ENCODE results near the gene PRAF2. TPM values are rescaled to one million over a fixed set of nuclear protein-coding genes. Genes with fewer than 3 reads are reported as not detected.

The PRAF2 gene
- total and polyA plus RNA-seq, 2 of the 13 experiments (the other 11 are each of a cell fraction or from before 2014, with no cell fraction given), result 0.33 to 2.6 TPM

DNA sequence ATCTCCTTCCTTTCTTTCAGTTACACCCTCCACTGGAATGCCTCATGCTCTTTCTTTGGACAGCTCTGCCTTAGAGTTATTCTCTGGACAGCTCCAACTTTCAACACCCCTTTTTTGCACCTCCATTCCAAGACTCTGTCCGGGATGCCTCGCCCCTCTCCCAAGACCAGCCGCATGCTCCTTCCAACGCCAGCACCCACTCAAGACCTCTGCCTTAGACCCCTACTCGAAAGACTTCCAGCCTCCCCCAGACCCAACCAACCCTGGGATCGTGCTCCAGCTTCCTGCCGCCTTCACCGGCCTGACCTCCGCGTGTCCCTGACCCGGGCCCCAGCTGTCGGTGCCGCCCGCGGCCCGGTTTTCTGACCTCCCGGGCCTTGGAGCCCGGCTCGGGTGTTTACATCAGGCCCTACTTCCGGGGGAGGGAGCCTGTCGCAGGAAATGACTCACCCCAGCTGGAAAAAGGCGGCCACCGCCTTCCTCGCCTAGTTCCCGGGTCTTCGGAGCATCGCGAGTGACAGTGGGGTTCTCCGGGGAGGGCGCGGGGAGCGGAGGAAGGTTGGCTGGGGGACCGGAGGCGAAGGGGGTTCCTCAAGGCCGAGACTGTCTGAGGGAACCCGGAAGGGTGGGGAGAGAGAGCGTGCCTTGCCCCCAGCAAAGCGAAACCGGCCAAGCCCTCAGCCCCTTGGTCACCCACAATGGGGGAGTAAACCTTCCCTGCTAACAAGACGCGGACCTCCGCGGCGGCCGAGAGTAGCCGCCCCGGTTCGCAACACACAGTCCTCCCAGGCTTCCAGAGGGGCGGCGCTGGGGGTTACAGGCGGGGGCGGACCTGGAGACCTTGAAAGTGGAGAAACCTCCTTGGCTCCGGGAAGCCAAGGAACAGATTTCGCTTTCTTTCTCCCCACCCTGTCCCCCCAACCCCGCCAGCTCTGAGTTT, 6.0 kb upstream of the PRAF2 start, which contains the start of gene WDR45 (continued):
- TF ChIP-seq, protein P1, sequence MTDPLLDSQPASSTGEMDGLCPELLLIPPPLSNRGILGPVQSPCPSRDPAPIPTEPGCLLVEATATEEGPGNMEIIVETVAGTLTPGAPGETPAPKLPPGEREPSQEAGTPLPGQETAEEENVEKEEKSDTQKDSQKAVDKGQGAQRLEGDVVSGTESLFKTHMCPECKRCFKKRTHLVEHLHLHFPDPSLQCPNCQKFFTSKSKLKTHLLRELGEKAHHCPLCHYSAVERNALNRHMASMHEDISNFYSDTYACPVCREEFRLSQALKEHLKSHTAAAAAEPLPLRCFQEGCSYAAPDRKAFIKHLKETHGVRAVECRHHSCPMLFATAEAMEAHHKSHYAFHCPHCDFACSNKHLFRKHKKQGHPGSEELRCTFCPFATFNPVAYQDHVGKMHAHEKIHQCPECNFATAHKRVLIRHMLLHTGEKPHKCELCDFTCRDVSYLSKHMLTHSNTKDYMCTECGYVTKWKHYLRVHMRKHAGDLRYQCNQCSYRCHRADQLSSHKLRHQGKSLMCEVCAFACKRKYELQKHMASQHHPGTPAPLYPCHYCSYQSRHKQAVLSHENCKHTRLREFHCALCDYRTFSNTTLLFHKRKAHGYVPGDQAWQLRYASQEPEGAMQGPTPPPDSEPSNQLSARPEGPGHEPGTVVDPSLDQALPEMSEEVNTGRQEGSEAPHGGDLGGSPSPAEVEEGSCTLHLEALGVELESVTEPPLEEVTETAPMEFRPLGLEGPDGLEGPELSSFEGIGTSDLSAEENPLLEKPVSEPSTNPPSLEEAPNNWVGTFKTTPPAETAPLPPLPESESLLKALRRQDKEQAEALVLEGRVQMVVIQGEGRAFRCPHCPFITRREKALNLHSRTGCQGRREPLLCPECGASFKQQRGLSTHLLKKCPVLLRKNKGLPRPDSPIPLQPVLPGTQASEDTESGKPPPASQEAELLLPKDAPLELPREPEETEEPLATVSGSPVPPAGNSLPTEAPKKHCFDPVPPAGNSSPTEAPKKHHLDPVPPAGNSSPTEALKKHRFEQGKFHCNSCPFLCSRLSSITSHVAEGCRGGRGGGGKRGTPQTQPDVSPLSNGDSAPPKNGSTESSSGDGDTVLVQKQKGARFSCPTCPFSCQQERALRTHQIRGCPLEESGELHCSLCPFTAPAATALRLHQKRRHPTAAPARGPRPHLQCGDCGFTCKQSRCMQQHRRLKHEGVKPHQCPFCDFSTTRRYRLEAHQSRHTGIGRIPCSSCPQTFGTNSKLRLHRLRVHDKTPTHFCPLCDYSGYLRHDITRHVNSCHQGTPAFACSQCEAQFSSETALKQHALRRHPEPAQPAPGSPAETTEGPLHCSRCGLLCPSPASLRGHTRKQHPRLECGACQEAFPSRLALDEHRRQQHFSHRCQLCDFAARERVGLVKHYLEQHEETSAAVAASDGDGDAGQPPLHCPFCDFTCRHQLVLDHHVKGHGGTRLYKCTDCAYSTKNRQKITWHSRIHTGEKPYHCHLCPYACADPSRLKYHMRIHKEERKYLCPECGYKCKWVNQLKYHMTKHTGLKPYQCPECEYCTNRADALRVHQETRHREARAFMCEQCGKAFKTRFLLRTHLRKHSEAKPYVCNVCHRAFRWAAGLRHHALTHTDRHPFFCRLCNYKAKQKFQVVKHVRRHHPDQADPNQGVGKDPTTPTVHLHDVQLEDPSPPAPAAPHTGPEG (CRISPR knock-in tag; IDR thresholded peaks at IDR 0.05), result no peak; the same call in 1 of the 2 replicates
- no peak for TF ChIP-seq ZNF225 (CRISPR knock-in tag; IDR thresholded peaks at IDR 0.05)
- TF ChIP-seq POLR2AphosphoS5 (IDR thresholded peaks at IDR 0.05; ENCODE audit: low read depth, low read length), result peak; percentile 63
- TF ChIP-seq PLRG1 (conservative IDR thresholded peaks at IDR 0.05), result no peak
- TF ChIP-seq KAT8 (CRISPR knock-in tag; IDR thresholded peaks at IDR 0.05), result peak; percentile 81
- no peak for TF ChIP-seq TEAD2 (CRISPR knock-in tag; IDR thresholded peaks at IDR 0.05)
- TF ChIP-seq ZNF121 (CRISPR knock-in tag; IDR thresholded peaks at IDR 0.05), result no peak
- TF ChIP-seq NR2C2 (CRISPR knock-in tag; IDR thresholded peaks at IDR 0.05; ENCODE audit: borderline replicate concordance), result peak; percentile 70; the same call in 1 of the 2 replicates
- TF ChIP-seq, protein P2, sequence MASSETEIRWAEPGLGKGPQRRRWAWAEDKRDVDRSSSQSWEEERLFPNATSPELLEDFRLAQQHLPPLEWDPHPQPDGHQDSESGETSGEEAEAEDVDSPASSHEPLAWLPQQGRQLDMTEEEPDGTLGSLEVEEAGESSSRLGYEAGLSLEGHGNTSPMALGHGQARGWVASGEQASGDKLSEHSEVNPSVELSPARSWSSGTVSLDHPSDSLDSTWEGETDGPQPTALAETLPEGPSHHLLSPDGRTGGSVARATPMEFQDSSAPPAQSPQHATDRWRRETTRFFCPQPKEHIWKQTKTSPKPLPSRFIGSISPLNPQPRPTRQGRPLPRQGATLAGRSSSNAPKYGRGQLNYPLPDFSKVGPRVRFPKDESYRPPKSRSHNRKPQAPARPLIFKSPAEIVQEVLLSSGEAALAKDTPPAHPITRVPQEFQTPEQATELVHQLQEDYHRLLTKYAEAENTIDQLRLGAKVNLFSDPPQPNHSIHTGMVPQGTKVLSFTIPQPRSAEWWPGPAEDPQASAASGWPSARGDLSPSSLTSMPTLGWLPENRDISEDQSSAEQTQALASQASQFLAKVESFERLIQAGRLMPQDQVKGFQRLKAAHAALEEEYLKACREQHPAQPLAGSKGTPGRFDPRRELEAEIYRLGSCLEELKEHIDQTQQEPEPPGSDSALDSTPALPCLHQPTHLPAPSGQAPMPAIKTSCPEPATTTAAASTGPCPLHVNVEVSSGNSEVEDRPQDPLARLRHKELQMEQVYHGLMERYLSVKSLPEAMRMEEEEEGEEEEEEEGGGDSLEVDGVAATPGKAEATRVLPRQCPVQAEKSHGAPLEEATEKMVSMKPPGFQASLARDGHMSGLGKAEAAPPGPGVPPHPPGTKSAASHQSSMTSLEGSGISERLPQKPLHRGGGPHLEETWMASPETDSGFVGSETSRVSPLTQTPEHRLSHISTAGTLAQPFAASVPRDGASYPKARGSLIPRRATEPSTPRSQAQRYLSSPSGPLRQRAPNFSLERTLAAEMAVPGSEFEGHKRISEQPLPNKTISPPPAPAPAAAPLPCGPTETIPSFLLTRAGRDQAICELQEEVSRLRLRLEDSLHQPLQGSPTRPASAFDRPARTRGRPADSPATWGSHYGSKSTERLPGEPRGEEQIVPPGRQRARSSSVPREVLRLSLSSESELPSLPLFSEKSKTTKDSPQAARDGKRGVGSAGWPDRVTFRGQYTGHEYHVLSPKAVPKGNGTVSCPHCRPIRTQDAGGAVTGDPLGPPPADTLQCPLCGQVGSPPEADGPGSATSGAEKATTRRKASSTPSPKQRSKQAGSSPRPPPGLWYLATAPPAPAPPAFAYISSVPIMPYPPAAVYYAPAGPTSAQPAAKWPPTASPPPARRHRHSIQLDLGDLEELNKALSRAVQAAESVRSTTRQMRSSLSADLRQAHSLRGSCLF (CRISPR knock-in tag; IDR thresholded peaks at IDR 0.05; ENCODE audit: borderline replicate concordance), result no peak
- TF ChIP-seq, protein P3, sequence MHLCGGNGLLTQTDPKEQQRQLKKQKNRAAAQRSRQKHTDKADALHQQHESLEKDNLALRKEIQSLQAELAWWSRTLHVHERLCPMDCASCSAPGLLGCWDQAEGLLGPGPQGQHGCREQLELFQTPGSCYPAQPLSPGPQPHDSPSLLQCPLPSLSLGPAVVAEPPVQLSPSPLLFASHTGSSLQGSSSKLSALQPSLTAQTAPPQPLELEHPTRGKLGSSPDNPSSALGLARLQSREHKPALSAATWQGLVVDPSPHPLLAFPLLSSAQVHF (CRISPR knock-in tag; IDR thresholded peaks at IDR 0.05), result peak; percentile 42; the same call in 1 of the 2 replicates
- TF ChIP-seq ZNF468 (CRISPR knock-in tag; IDR thresholded peaks at IDR 0.05), result no peak
- TF ChIP-seq ZNF367 (CRISPR knock-in tag; IDR thresholded peaks at IDR 0.05; ENCODE audit: borderline replicate concordance), result no peak
- TF ChIP-seq, protein P4, sequence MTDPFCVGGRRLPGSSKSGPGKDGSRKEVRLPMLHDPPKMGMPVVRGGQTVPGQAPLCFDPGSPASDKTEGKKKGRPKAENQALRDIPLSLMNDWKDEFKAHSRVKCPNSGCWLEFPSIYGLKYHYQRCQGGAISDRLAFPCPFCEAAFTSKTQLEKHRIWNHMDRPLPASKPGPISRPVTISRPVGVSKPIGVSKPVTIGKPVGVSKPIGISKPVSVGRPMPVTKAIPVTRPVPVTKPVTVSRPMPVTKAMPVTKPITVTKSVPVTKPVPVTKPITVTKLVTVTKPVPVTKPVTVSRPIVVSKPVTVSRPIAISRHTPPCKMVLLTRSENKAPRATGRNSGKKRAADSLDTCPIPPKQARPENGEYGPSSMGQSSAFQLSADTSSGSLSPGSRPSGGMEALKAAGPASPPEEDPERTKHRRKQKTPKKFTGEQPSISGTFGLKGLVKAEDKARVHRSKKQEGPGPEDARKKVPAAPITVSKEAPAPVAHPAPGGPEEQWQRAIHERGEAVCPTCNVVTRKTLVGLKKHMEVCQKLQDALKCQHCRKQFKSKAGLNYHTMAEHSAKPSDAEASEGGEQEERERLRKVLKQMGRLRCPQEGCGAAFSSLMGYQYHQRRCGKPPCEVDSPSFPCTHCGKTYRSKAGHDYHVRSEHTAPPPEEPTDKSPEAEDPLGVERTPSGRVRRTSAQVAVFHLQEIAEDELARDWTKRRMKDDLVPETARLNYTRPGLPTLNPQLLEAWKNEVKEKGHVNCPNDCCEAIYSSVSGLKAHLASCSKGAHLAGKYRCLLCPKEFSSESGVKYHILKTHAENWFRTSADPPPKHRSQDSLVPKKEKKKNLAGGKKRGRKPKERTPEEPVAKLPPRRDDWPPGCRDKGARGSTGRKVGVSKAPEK (CRISPR knock-in tag; IDR thresholded peaks at IDR 0.05; ENCODE audit: borderline replicate concordance), result no peak
